ENCODE data around the gene BCL10. TPM values are rescaled to one million over a fixed set of nuclear protein-coding genes. Genes with fewer than 3 reads are reported as not detected.
A peak's percentile ranks its signal among the peaks of the same experiment; 100 is the strongest.

The BCL10 gene
- total and polyA plus RNA-seq, 2 donors, result 14.9 to 17.6 TPM

DNA sequence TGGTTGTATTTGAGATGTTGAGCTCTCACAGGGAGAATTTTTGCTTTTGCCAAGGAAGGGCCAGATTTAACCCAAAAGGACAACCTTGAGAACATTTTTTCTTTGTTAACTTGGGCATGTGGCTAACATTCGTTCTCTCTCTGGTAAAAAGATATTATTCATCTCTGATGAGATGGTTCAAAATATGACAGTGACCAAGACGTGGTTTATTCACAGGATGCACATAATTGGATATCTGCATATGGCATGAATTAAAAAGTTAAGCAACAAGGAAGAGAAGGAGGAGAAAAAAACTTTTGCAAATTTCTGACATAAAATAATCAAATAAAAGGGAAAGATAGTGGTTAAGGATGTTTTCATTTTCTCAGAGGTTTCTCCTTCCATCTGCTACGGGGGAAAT is 43.1 kb upstream of the BCL10 start:
- Histone ChIP-seq H3K4me1 (ENCODE audit: control insufficient read depth in 2 of 2, insufficient read depth in 2 of 2, low read length in 2 of 2) (peaks cover 0 to 3% of the 10 kb centered on the region in 2 donors), H3K36me3 (ENCODE audit: control insufficient read depth in 2 of 2, insufficient read depth in 2 of 2, low read length in 1 of 2) (no peaks in the 10 kb centered on the region), H3K27me3 (ENCODE audit: control insufficient read depth in 2 of 2, insufficient read depth in 1 of 2, low read length in 1 of 2) (peaks cover 0 to 2% of the 10 kb centered on the region in 2 donors), H3K4me3 (ENCODE audit: low read length in 2 of 2) (no peak overlapping the region), H3K9me3 (ENCODE audit: control insufficient read depth in 2 of 2, insufficient read depth in 1 of 2, low read length in 1 of 2) (no peaks in the 10 kb centered on the region), H3K27ac (ENCODE audit: low read depth in 1 of 2, low read length in 1 of 2) (peak overlapping the region in 1 of 2 donors; percentile 17)
- 82% methylated on average over 3 of the region's 3 CpGs for WGBS
- no peak for DNase-seq (ENCODE audit: low read depth in 6 of 9, low spot score in 9 of 9)

DNA sequence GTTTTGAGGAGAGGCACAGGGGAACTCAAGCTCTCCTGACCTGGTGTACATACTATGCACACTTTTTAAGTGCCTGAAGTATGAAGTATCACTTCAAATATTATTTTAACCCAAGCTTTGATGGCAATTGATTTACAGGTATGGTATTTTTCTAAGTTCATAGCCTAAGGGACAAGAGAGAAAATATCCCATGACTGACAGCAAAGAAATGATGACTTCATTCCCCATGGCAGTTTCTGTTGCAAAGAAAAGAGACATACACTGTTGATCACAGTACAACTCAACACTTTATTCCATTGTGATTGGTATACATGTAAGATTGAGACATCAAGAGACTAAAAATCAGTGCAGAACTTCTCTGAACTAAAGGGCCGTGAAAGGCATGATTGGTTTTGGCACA is 41.8 kb upstream of the BCL10 start:
- H3K4me1 ChIP-seq (ENCODE audit: control insufficient read depth in 2 of 2, insufficient read depth in 2 of 2, low read length in 2 of 2), result peaks cover 0 to 3% of the 10 kb centered on the region in 2 donors
- no peaks in the 10 kb centered on the region for H3K9me3 ChIP-seq (ENCODE audit: control insufficient read depth in 2 of 2, insufficient read depth in 1 of 2, low read length in 1 of 2)
- H3K27me3 ChIP-seq (ENCODE audit: control insufficient read depth in 2 of 2, insufficient read depth in 1 of 2, low read length in 1 of 2), result peaks cover 0 to 2% of the 10 kb centered on the region in 2 donors
- WGBS, result 99% methylated on average over 1 of the region's 1 CpG
- H3K4me3 ChIP-seq (ENCODE audit: low read length in 2 of 2), result no peak overlapping the region
- no peak overlapping the region for H3K27ac ChIP-seq (ENCODE audit: low read depth in 1 of 2, low read length in 1 of 2)
- no peaks in the 10 kb centered on the region for H3K36me3 ChIP-seq (ENCODE audit: control insufficient read depth in 2 of 2, insufficient read depth in 2 of 2, low read length in 1 of 2)
- DNase-seq (ENCODE audit: low read depth in 6 of 9, low spot score in 9 of 9), result no peak

DNA sequence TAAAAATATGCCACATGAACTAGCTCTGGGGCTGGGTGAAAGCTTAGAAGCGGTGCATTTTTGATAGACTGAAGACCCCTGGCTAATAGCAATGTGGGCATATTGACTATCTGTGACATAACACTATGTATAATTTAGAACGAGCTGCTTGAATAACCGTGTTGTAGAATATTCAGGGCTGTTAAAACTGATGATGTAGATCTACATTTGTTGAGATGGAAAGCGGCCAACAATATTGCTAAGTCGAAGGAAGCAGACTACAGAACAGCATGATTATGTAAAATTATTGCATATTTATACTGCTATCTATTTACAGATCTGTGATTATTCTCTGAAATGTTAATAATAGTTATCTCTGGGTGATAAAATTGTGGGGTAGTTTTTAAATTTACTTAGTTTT is 41.1 kb upstream of the BCL10 start:
- Histone ChIP-seq H3K36me3 (ENCODE audit: control insufficient read depth in 2 of 2, insufficient read depth in 2 of 2, low read length in 1 of 2) (no peaks in the 10 kb centered on the region), H3K4me1 (ENCODE audit: control insufficient read depth in 2 of 2, insufficient read depth in 2 of 2, low read length in 2 of 2) (peaks cover 0 to 3% of the 10 kb centered on the region in 2 donors), H3K27ac (ENCODE audit: low read depth in 1 of 2, low read length in 1 of 2) (no peak overlapping the region), H3K27me3 (ENCODE audit: control insufficient read depth in 2 of 2, insufficient read depth in 1 of 2, low read length in 1 of 2) (peaks cover 0 to 2% of the 10 kb centered on the region in 2 donors), H3K9me3 (ENCODE audit: control insufficient read depth in 2 of 2, insufficient read depth in 1 of 2, low read length in 1 of 2) (no peaks in the 10 kb centered on the region), H3K4me3 (ENCODE audit: low read length in 2 of 2) (no peak overlapping the region)
- 96% methylated on average over 5 of the region's 5 CpGs for WGBS
- DNase-seq (ENCODE audit: low read depth in 6 of 9, low spot score in 9 of 9), result no peak

DNA sequence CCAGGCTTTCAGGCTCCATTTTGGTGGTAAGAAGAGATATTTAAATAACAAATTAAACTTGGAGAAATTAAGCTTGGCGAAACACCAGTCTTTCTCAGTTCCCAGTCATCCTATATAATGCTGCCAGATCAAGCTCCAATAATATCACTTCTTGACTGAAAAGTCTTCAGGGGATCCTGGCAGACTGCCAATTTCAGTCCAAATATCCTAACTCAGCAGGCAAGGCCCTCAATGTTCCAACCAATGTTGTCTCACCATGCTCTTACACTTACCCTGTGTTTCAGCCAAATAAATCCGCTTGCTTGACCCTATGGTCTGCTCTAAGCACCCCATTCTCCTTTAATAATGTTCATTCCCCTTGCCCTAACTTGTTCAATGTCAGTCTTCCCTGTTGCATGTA is 39.9 kb upstream of the BCL10 start:
- Histone ChIP-seq H3K36me3 (ENCODE audit: control insufficient read depth in 2 of 2, insufficient read depth in 2 of 2, low read length in 1 of 2) (no peaks in the 10 kb centered on the region), H3K4me3 (ENCODE audit: low read length in 2 of 2) (no peak overlapping the region), H3K9me3 (ENCODE audit: control insufficient read depth in 2 of 2, insufficient read depth in 1 of 2, low read length in 1 of 2) (no peaks in the 10 kb centered on the region), H3K4me1 (ENCODE audit: control insufficient read depth in 2 of 2, insufficient read depth in 2 of 2, low read length in 2 of 2) (peaks cover 0 to 3% of the 10 kb centered on the region in 2 donors), H3K27ac (ENCODE audit: low read depth in 1 of 2, low read length in 1 of 2) (no peak overlapping the region), H3K27me3 (ENCODE audit: control insufficient read depth in 2 of 2, insufficient read depth in 1 of 2, low read length in 1 of 2) (peaks cover 0 to 2% of the 10 kb centered on the region in 2 donors)
- WGBS, result 96% methylated on average over 2 of the region's 2 CpGs
- no peak for DNase-seq (ENCODE audit: low read depth in 6 of 9, low spot score in 9 of 9)

DNA sequence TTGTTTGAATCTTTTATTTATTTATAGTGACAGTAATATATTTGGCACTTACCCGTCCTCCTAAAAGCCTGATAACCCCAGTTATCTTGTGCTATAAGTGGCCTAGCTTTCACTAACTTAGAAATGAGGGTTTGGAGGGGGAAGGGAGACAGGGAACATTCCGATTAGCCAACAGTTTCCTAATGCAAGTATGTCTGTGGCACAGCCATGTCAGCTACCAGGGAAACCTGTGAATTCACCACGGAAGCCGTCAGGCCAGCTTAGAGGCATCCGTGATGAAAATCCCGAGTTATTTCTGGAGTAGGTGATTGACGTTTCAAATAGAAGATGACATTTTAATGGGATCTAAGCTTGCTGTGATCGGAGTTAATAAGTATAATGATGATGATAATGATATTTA is 39.4 kb upstream of the BCL10 start:
- Histone ChIP-seq H3K27me3 (ENCODE audit: control insufficient read depth in 2 of 2, insufficient read depth in 1 of 2, low read length in 1 of 2) (peaks cover 0 to 2% of the 10 kb centered on the region in 2 donors), H3K9me3 (ENCODE audit: control insufficient read depth in 2 of 2, insufficient read depth in 1 of 2, low read length in 1 of 2) (no peaks in the 10 kb centered on the region), H3K27ac (ENCODE audit: low read depth in 1 of 2, low read length in 1 of 2) (no peak overlapping the region), H3K4me1 (ENCODE audit: control insufficient read depth in 2 of 2, insufficient read depth in 2 of 2, low read length in 2 of 2) (peaks cover 0 to 3% of the 10 kb centered on the region in 2 donors), H3K36me3 (ENCODE audit: control insufficient read depth in 2 of 2, insufficient read depth in 2 of 2, low read length in 1 of 2) (no peaks in the 10 kb centered on the region), H3K4me3 (ENCODE audit: low read length in 2 of 2) (no peak overlapping the region)
- DNase-seq (ENCODE audit: low read depth in 6 of 9, low spot score in 9 of 9), result no peak
- 91% methylated on average over 8 of the region's 8 CpGs for WGBS

DNA sequence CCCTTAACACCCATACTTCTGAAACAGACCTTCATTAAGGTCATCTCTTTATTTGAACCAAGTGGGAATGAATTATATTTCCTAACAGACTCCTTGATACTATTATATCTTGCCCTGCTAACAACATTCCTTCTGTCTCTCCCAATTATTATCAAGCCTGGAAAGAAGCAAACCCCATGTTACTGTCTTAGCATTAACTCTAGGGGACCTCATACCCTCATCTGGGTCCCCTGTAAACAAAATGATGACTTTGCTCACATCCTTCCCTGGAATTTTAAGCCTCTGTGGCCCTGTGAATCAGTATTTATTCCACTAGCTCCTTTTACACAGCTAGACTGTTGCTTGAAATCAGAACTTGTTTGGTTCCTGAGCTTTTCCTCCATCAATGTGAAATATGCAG is 38.3 kb upstream of the BCL10 start:
- Histone ChIP-seq H3K4me1 (ENCODE audit: control insufficient read depth in 2 of 2, insufficient read depth in 2 of 2, low read length in 2 of 2) (no peaks in the 10 kb centered on the region), H3K4me3 (ENCODE audit: low read length in 2 of 2) (no peak overlapping the region), H3K27me3 (ENCODE audit: control insufficient read depth in 2 of 2, insufficient read depth in 1 of 2, low read length in 1 of 2) (no peaks in the 10 kb centered on the region), H3K9me3 (ENCODE audit: control insufficient read depth in 2 of 2, insufficient read depth in 1 of 2, low read length in 1 of 2) (no peaks in the 10 kb centered on the region), H3K36me3 (ENCODE audit: control insufficient read depth in 2 of 2, insufficient read depth in 2 of 2, low read length in 1 of 2) (no peaks in the 10 kb centered on the region), H3K27ac (ENCODE audit: low read depth in 1 of 2, low read length in 1 of 2) (no peak overlapping the region)
- no peak for DNase-seq (ENCODE audit: low read depth in 6 of 9, low spot score in 9 of 9)

DNA sequence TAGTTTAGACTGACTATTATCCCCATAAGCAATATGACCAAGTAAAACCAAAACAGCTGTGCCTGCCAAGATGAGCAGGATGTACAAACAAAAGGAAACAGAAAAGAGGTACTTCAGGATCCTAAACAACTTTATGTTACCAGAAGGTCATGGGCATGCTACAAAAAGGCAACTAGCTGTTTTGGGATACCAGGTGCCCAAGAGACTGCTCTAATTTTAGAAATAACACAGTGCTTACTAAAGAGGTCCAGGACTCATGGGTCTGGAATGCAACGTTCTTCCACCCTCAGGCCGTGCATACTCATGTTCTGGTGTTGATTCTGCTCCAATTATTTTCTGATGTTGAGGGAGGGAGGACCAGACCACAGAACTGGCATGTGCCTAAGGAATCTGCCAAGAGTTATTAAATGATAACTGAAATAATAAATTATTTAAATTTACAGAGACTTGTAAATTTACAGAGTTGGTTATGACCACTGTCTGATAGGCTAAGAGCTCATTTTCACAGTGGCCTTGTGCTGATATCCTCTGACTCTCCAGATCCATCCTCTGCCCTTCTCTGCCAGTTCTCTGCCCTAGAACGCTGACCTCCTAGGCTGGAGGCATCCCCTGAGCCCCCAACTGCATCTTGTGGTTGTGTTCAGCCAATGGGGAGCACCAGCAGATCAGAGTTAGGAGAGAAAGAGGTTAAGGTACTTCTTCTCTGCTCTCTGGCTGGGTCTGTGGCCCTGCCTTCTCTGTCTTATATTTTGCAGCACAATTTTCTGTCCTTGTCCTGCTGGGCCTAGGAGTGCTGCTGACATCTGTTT is 37.7 kb upstream of the BCL10 start:
- 85% methylated on average over 3 of the region's 3 CpGs for WGBS
- H3K27ac ChIP-seq (ENCODE audit: low read depth in 1 of 2, low read length in 1 of 2), result no peak overlapping the region
- H3K9me3 ChIP-seq (ENCODE audit: control insufficient read depth in 2 of 2, insufficient read depth in 1 of 2, low read length in 1 of 2), result no peaks in the 10 kb centered on the region
- DNase-seq (ENCODE audit: low read depth in 6 of 9, low spot score in 9 of 9), result no peak
- H3K27me3 ChIP-seq (ENCODE audit: control insufficient read depth in 2 of 2, insufficient read depth in 1 of 2, low read length in 1 of 2), result no peaks in the 10 kb centered on the region
- no peaks in the 10 kb centered on the region for H3K4me1 ChIP-seq (ENCODE audit: control insufficient read depth in 2 of 2, insufficient read depth in 2 of 2, low read length in 2 of 2)
- no peaks in the 10 kb centered on the region for H3K36me3 ChIP-seq (ENCODE audit: control insufficient read depth in 2 of 2, insufficient read depth in 2 of 2, low read length in 1 of 2)
- no peak overlapping the region for H3K4me3 ChIP-seq (ENCODE audit: low read length in 2 of 2)

DNA sequence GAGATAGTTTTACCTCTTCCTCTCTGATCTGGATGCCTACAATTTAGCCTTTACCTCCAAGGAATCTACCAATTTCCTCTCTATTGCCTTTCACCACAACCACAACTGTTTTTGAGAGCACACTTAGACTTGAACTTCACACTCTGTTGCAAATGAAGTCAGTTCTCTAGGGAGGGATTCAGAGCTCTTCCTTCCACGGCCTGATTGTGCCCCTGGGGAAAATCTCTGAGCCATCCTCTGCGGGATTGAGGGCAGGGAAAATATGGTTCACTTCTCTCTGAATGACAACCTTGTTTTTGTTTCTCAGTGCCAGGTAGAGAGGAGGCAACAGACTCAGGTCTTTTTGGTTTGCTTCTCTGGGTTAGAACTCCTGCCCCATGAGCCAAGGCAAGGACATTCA is 35.4 kb upstream of the BCL10 start:
- peaks cover 0 to 5% of the 10 kb centered on the region in 2 donors for H3K4me1 ChIP-seq (ENCODE audit: control insufficient read depth in 2 of 2, insufficient read depth in 2 of 2, low read length in 2 of 2)
- no peak for DNase-seq (ENCODE audit: low read depth in 6 of 9, low spot score in 9 of 9)
- no peak overlapping the region for H3K4me3 ChIP-seq (ENCODE audit: low read length in 2 of 2)
- no peak overlapping the region for H3K27ac ChIP-seq (ENCODE audit: low read depth in 1 of 2, low read length in 1 of 2)
- no peaks in the 10 kb centered on the region for H3K36me3 ChIP-seq (ENCODE audit: control insufficient read depth in 2 of 2, insufficient read depth in 2 of 2, low read length in 1 of 2)
- H3K9me3 ChIP-seq (ENCODE audit: control insufficient read depth in 2 of 2, insufficient read depth in 1 of 2, low read length in 1 of 2), result no peaks in the 10 kb centered on the region
- WGBS, result 88% methylated on average over 2 of the region's 2 CpGs
- peaks cover 0 to 11% of the 10 kb centered on the region in 2 donors for H3K27me3 ChIP-seq (ENCODE audit: control insufficient read depth in 2 of 2, insufficient read depth in 1 of 2, low read length in 1 of 2)

DNA sequence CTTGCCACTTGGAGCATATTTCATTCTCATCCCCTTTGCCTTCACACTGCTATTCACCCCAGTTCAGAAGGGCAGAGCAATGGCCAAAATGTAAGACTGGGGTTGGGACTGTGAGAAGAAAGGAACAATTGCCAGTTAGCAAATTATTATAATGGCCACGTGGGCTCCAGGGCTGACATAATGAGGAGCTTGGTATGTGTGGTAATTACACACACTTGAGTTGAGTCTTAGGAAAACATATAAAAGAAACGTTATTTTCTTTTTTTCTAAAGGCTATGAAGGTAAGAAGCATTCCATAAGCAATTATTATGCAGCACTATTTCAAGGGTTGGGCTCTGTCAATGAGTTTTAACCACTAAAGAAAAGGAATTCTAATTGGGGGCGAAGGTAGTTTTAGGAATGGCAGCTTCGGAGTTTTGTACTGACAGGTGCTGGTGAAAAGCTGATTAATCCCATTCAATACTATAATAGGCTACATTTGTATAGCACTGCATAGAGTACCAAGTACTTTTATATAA is 32.5 kb upstream of the BCL10 start:
- peaks cover 0 to 11% of the 10 kb centered on the region in 2 donors for H3K27me3 ChIP-seq (ENCODE audit: control insufficient read depth in 2 of 2, insufficient read depth in 1 of 2, low read length in 1 of 2)
- H3K36me3 ChIP-seq (ENCODE audit: control insufficient read depth in 2 of 2, insufficient read depth in 2 of 2, low read length in 1 of 2), result no peaks in the 10 kb centered on the region
- H3K4me3 ChIP-seq (ENCODE audit: low read length in 2 of 2), result no peak overlapping the region
- H3K27ac ChIP-seq (ENCODE audit: low read depth in 1 of 2, low read length in 1 of 2), result no peak overlapping the region
- no peak for DNase-seq (ENCODE audit: low read depth in 6 of 9, low spot score in 9 of 9)
- peaks cover 0 to 3% of the 10 kb centered on the region in 2 donors for H3K9me3 ChIP-seq (ENCODE audit: control insufficient read depth in 2 of 2, insufficient read depth in 1 of 2, low read length in 1 of 2)
- H3K4me1 ChIP-seq (ENCODE audit: control insufficient read depth in 2 of 2, insufficient read depth in 2 of 2, low read length in 2 of 2), result peaks cover 0 to 5% of the 10 kb centered on the region in 2 donors
- WGBS, result 91% methylated on average over 4 of the region's 4 CpGs

Data from thymus (tissue), 11 donors.